ENCODE data around the gene TRIM54.

- TF ChIP-seq RAD21 (IDR thresholded peaks at IDR 0.05) (no peak), ZBTB33 (IDR thresholded peaks at IDR 0.05) (no peak)
Observed at GRCh38 chr2:27236626-27237025, 45.6 kb upstream of the TRIM54 start.
